HEK293 (cell line): ENCODE results near the gene KIF18A.

ENCODE experiments used
- CTCF ChIA-PET: fragments of 350-600 bp; formaldehyde crosslinking; extraction: SDS; loops from one replicate; lab custom pipeline; 2021; ENCODE audit warnings: antibody characterized with exemption; lab: Yijun Ruan, JAX
- POLR2A ChIA-PET: fragments of 300-600 bp; formaldehyde crosslinking; extraction: SDS; loops from one replicate; lab custom pipeline; 2020; ENCODE audit warnings: antibody characterized with exemption, inconsistent platforms; lab: Yijun Ruan, JAX
- H3K27ac ChIP-seq: fragments of 200-500 bp; sonication (Bioruptor generic); 2 replicates; pipeline ENCODE4 v1.5.1; 2014; ENCODE audit warnings: low read depth, low read length, control low read depth, inconsistent platforms; ENCODE audit errors: extremely low read depth
- H3K36me3 ChIP-seq, 2 experiments: fragments of 200-500 bp in 1 of 2; sonication (Bioruptor generic) in 1 of 2; 1 replicate in 1 of 2; 2 replicates in 1 of 2; pipeline ENCODE4 v1.5.1; 2014 to 2017; ENCODE audit warnings: inconsistent platforms in 2 of 2, low read length in 2 of 2; ENCODE audit not compliant: control insufficient read depth in 2 of 2, insufficient read depth in 1 of 2
- H3K4me1 ChIP-seq: fragments of 200-500 bp; sonication (Bioruptor generic); 2 replicates; pipeline ENCODE4 v1.5.1; 2014; ENCODE audit warnings: mild to moderate bottlenecking, low read length, inconsistent platforms; ENCODE audit not compliant: control insufficient read depth, insufficient read depth
- H3K4me3 ChIP-seq: 2 replicates; pipeline ENCODE4 v1.5.1; 2011; ENCODE audit warnings: low read depth, mild to moderate bottlenecking, control low read depth, low read length, moderate library complexity
- H3K9me3 ChIP-seq: fragments of 200-500 bp; sonication (Bioruptor generic); 2 replicates; pipeline ENCODE4 v1.5.1; 2014; ENCODE audit warnings: low read depth, low read length, inconsistent platforms; ENCODE audit not compliant: control insufficient read depth, insufficient read depth
- ZNF19 ChIP-seq: fragments of 450-650 bp; formaldehyde crosslinking; IDR thresholded peaks from 2 replicates; pipeline ENCODE4; 2016; ENCODE audit warnings: missing biosample characterization, missing genetic modification characterization, low read depth
- ZNF350 ChIP-seq: fragments of 450-650 bp; formaldehyde crosslinking; IDR thresholded peaks from 2 replicates; pipeline ENCODE4 v1.5.0; 2017; ENCODE audit warnings: missing biosample characterization, mild to moderate bottlenecking, missing genetic modification characterization

Gene KIF18A

GRCh38 chr11:27971171-27971570 is 136.8 kb downstream of the KIF18A start:
- Histone ChIP-seq H3K36me3 (no peaks in the 10 kb centered on the region), H3K4me1 (no peaks in the 10 kb centered on the region), H3K9me3 (no peaks in the 10 kb centered on the region), H3K4me3 (no peak overlapping the region), H3K27ac (no peak overlapping the region)
- ChIA-PET CTCF (no interaction called here), POLR2A (no interaction called here)
- TF ChIP-seq ZNF19 (tag by site-specific recombination) (no peak), ZNF350 (tag by site-specific recombination) (no peak)
